B cell (primary cell): ENCODE results near the gene CPA1. TPM values are rescaled to one million over a fixed set of nuclear protein-coding genes. Genes with fewer than 3 reads are reported as not detected.

ENCODE experiments used
- ATAC-seq: fragments of 200-7000 bp; cut with Tn5 transposase; one replicate; pipeline ENCODE4 v1.10.0; 2021; ENCODE audit warnings: low read depth, mild to moderate bottlenecking, moderate number of reproducible peaks, moderate library complexity
- CTCF ChIA-PET: fragments of 350-600 bp; sonication (Branson Sonifier 250); formaldehyde crosslinking; loops from one replicate; lab custom pipeline; 2021; ENCODE audit warnings: antibody characterized with exemption, inconsistent platforms; lab: Charles Lee
- POLR2A ChIA-PET: fragments of 350-600 bp; sonication (Branson Sonifier 250); formaldehyde crosslinking; loops from one replicate; lab custom pipeline; 2021; ENCODE audit warnings: antibody characterized with exemption; lab: Charles Lee
- DNase-seq: peaks from one replicate; pipeline ENCODE4 v3.0.0; 2013
- H2AFZ ChIP-seq: 2 replicates; pipeline ENCODE4 v1.6.1; 2012; ENCODE audit warnings: mild to moderate bottlenecking, low read depth, low read length; ENCODE audit not compliant: insufficient read depth, poor library complexity, severe bottlenecking
- H3K27ac ChIP-seq, 2 donors: 1 replicate in 1 of 2; 2 replicates in 1 of 2; pipeline ENCODE4 v1.5.1; 2012 to 2013; ENCODE audit warnings: low read length in 2 of 2, mild to moderate bottlenecking in 2 of 2, moderate library complexity in 1 of 2
- H3K27me3 ChIP-seq, 4 experiments: fragments of 200-600 bp in 1 of 4; sonication (generic) in 1 of 4; replicated peaks in 1 of 4; 1 replicate in 2 of 4; 2 replicates in 2 of 4; pipeline versions ENCODE4 v1.6.1 to v1.7.0; 2013 to 2016; ENCODE audit warnings: low read length in 3 of 4, mild to moderate bottlenecking in 2 of 4, mixed read lengths in 1 of 4, moderate library complexity in 1 of 4; ENCODE audit not compliant: insufficient read depth in 4 of 4, control insufficient read depth in 3 of 4; ENCODE audit errors: control extremely low read depth in 1 of 4
- H3K36me3 ChIP-seq, 2 experiments: replicated peaks in 1 of 2; 1 replicate in 1 of 2; 2 replicates in 1 of 2; pipeline versions ENCODE4 v1.6.1 to v1.7.1; 2013; ENCODE audit warnings: low read length in 1 of 2; ENCODE audit not compliant: insufficient read depth in 2 of 2, control insufficient read depth in 1 of 2; ENCODE audit errors: control extremely low read depth in 1 of 2, extremely low read depth in 1 of 2
- H3K4me1 ChIP-seq, 2 donors: fragments of 200-600 bp in 1 of 2; sonication (generic) in 1 of 2; 1 replicate in 1 of 2; 2 replicates in 1 of 2; pipeline versions ENCODE4 v1.5.1 to v1.6.1; 2013 to 2017; ENCODE audit warnings: low read length in 2 of 2; ENCODE audit not compliant: control insufficient read depth in 2 of 2, insufficient read depth in 2 of 2
- H3K4me2 ChIP-seq: replicated peaks from 2 replicates; pipeline ENCODE3; 2012; ENCODE audit warnings: mild to moderate bottlenecking, low read depth, low read length; ENCODE audit not compliant: poor library complexity, severe bottlenecking
- H3K4me3 ChIP-seq, 5 experiments: fragments of 200-600 bp in 1 of 5; sonication (generic) in 1 of 5; 1 replicate in 3 of 5; 2 replicates in 2 of 5; pipeline versions ENCODE4 v1.5.1 to v1.7.0; 2011 to 2016; ENCODE audit warnings: low read length in 4 of 5, mild to moderate bottlenecking in 4 of 5, low read depth in 2 of 5, control low read depth in 1 of 5, moderate library complexity in 1 of 5; ENCODE audit not compliant: insufficient read depth in 1 of 5; ENCODE audit errors: control extremely low read depth in 1 of 5, extremely low read depth in 1 of 5
- H3K79me2 ChIP-seq: fragments of 200-600 bp; sonication (generic); one replicate; pipeline ENCODE4 v1.6.0; 2016; ENCODE audit warnings: low read length; ENCODE audit not compliant: control insufficient read depth, insufficient read depth
- H3K9ac ChIP-seq: fragments of 200-600 bp; sonication (generic); 2 replicates; pipeline ENCODE4 v1.6.1; 2017; ENCODE audit warnings: mild to moderate bottlenecking, low read length, moderate library complexity
- H3K9me3 ChIP-seq, 3 donors: one replicate each; pipeline versions ENCODE4 v1.6.1 to v1.7.1; 2013; ENCODE audit warnings: low read length in 2 of 3; ENCODE audit not compliant: control insufficient read depth in 2 of 3, insufficient read depth in 1 of 3; ENCODE audit errors: control extremely low read depth in 1 of 3
- H4K20me1 ChIP-seq: 2 replicates; pipeline ENCODE4 v1.6.0; 2012; ENCODE audit warnings: mild to moderate bottlenecking, low read length; ENCODE audit not compliant: insufficient read depth, control insufficient read depth, poor library complexity, severe bottlenecking
- H3K27ac Mint-ChIP-seq: one replicate; pipeline ENCODE4 v1.8.0; 2021; ENCODE audit warnings: mixed read lengths
- H3K27me3 Mint-ChIP-seq: one replicate; pipeline ENCODE4 v1.8.0; 2021; ENCODE audit warnings: mixed read lengths
- H3K4me1 Mint-ChIP-seq: one replicate; pipeline ENCODE4 v1.8.0; 2021; ENCODE audit warnings: mixed read lengths
- H3K4me3 Mint-ChIP-seq: one replicate; pipeline ENCODE4 v1.8.0; 2021; ENCODE audit warnings: mixed read lengths
- H3K9me3 Mint-ChIP-seq: one replicate; pipeline ENCODE4 v1.8.0; 2022; ENCODE audit warnings: mixed read lengths; ENCODE audit not compliant: insufficient read depth
- EZH2 ChIP-seq: IDR thresholded peaks from 2 replicates; pipeline ENCODE4 v1.6.1; 2012; ENCODE audit warnings: borderline replicate concordance, low read depth, mild to moderate bottlenecking, moderate library complexity, low read length; ENCODE audit not compliant: insufficient read depth, poor library complexity, severe bottlenecking
- WGBS: methylation state at CpG from one replicate; pipeline ENCODE4 v1.1.5; 2013; ENCODE audit warnings: missing lambda C conversion rate; ENCODE audit not compliant: insufficient coverage; 5-methylcytosine and 5-hydroxymethylcytosine counted together
- intact Hi-C: fragments of 100-400 bp; cut with micrococcal nuclease; formaldehyde crosslinking; loops from one replicate; pipeline ENCODE4 v1.10.0; 2022
- polyA plus RNA-seq: library from polyadenylated mRNA; depleted of rRNA; stranded (reverse); fragments of >200 nt; gene quantifications from 2 replicates; pipeline ENCODE4 v1.2.3, GENCODE V29; 2012
- total RNA-seq, 2 donors: library from RNA; stranded (reverse); fragments of 120-200 nt in 1 of 2; gene quantifications; 1 replicate in 1 of 2; 2 replicates in 1 of 2; pipeline versions ENCODE4 v1.2.3 to v1.2.4, GENCODE V29; 2013 to 2022
- TF ChIP-seq, protein P1 (sequence below): fragments of 200-600 bp; IDR thresholded peaks from one replicate; pipeline ENCODE4 v1.8.0; 2022; ENCODE audit warnings: antibody characterized with exemption, mild to moderate bottlenecking

CPA1 gene
- total and polyA plus RNA-seq, 2 donors (not counting 1 experiment from before 2014, with no cell fraction given): not detected

DNA sequence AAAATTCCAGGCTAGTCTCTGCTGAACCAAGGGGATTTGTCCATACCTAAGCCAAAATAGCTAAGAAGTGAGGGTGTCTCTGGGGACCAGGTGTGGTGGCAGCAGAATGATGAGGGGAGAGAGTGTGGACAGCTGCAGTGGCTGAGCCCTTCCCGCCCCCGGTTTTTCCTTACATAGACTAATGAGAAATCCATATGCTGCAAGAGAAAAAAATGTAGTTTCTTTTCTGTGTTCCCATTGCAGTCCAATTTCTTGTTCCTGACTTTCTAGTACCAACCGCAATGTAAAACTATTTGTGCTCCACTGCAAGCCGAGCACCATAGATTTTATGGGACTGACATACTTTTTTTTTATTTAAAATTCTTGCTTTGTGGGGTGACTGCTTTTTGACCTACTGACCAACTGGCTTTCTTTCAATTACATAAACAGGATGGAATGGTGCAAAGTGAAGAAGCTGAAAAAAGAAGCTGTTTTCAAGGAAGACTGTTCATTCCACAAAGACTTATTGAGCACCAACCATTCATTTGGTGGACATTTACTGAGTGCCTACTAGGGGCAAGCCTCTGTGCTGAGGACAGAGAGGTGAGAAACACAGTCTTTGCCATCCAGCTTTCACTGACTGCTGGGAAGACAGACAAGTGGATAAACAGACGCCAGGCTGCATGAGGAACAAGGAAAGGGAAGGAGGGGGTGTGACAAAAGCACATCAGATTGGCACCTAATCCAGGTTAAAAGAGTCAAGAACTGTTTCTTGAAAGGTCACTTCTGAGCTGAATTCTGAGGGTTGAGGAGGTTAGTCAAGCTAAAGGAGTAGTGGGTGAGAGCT, 50.8 kb downstream of the CPA1 start:
- intact Hi-C loops: no loop called here

DNA sequence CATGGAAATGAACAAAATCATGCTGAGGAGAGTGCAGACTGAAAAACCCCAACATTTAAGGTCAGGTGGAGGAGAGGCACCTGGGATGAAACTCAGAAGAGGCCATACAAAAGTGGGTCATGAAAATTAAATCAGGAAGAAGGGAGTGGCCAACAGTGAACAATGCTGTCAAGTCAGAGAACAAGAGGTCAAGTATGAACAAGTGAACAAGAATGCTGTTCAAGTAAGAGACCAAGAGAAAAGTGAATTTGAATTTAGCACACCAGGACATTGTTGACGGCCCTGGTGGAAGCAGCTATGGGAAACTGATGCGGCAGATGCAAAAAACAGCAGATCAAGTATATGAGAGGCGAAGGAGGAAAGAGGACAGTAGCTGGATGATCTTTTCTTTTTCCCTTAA, 52.6 kb downstream of the CPA1 start:
- H3K9me3 Mint-ChIP-seq: no peaks in the 10 kb centered on the region
- no peak overlapping the region for H3K4me2 ChIP-seq

More for the DNA sequence above, 50.8 kb downstream of the CPA1 start:
- DNase-seq: no peak
- no peaks in the 10 kb centered on the region for H3K36me3 ChIP-seq
- CTCF ChIA-PET: no interaction called here
- no peaks in the 10 kb centered on the region for H4K20me1 ChIP-seq
- no peak overlapping the region for H3K27ac ChIP-seq
- Mint-ChIP-seq H3K4me3 (no peak overlapping the region), H3K9me3 (no peaks in the 10 kb centered on the region), H3K4me1 (no peaks in the 10 kb centered on the region), H3K27me3 (no peaks in the 10 kb centered on the region), H3K27ac (no peak overlapping the region)
- H3K9me3 ChIP-seq: no peaks in the 10 kb centered on the region
- POLR2A ChIA-PET: no interaction called here
- no peaks in the 10 kb centered on the region for H3K27me3 ChIP-seq
- H2AFZ ChIP-seq: no peak overlapping the region
- no peak for ATAC-seq
- no peak overlapping the region for H3K4me2 ChIP-seq
- no peak overlapping the region for H3K9ac ChIP-seq
- H3K4me1 ChIP-seq: peaks cover 0 to 2% of the 10 kb centered on the region in 2 donors
- no peaks in the 10 kb centered on the region for H3K79me2 ChIP-seq
- TF ChIP-seq, protein P1, sequence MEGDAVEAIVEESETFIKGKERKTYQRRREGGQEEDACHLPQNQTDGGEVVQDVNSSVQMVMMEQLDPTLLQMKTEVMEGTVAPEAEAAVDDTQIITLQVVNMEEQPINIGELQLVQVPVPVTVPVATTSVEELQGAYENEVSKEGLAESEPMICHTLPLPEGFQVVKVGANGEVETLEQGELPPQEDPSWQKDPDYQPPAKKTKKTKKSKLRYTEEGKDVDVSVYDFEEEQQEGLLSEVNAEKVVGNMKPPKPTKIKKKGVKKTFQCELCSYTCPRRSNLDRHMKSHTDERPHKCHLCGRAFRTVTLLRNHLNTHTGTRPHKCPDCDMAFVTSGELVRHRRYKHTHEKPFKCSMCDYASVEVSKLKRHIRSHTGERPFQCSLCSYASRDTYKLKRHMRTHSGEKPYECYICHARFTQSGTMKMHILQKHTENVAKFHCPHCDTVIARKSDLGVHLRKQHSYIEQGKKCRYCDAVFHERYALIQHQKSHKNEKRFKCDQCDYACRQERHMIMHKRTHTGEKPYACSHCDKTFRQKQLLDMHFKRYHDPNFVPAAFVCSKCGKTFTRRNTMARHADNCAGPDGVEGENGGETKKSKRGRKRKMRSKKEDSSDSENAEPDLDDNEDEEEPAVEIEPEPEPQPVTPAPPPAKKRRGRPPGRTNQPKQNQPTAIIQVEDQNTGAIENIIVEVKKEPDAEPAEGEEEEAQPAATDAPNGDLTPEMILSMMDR: no peak
- no peak for TF ChIP-seq EZH2
- 91% methylated on average over 1 of the region's 5 CpGs for WGBS
- no peak overlapping the region for H3K4me3 ChIP-seq

More for the DNA sequence above, 52.6 kb downstream of the CPA1 start:
- Mint-ChIP-seq H3K27ac (no peak overlapping the region), H3K4me3 (no peak overlapping the region), H3K27me3 (no peaks in the 10 kb centered on the region), H3K4me1 (no peaks in the 10 kb centered on the region)
- Histone ChIP-seq H3K36me3 (no peaks in the 10 kb centered on the region), H3K4me3 (no peak overlapping the region), H3K27ac (no peak overlapping the region), H3K9ac (no peak overlapping the region), H3K79me2 (no peaks in the 10 kb centered on the region), H3K4me1 (peaks cover 0 to 2% of the 10 kb centered on the region in 2 donors), H4K20me1 (no peaks in the 10 kb centered on the region), H3K9me3 (no peaks in the 10 kb centered on the region), H2AFZ (no peak overlapping the region), H3K27me3 (no peaks in the 10 kb centered on the region)
- intact Hi-C loops: no loop called here
- TF ChIP-seq, protein P1: no peak
- TF ChIP-seq EZH2: no peak
- ATAC-seq (no peak), DNase-seq (no peak)
- POLR2A ChIA-PET: no interaction called here
- CTCF ChIA-PET: no interaction called here
- 94% methylated on average over 3 of the region's 3 CpGs for WGBS
